A549 (cell line): ENCODE results near the gene MAGEA4. TPM values are rescaled to one million over a fixed set of nuclear protein-coding genes. Genes with fewer than 3 reads are reported as not detected.

Experiments
- ATAC-seq, 2 experiments: fragments of 200-7000 bp in 1 of 2; fragments of >200 bp in 1 of 2; cut with Nextera tagmentation in 1 of 2; cut with Tn5 transposase in 1 of 2; 3 replicates each; pipeline versions ENCODE4 v1.8.0 to v1.9.1; 2018 to 2020; ENCODE audit warnings: mild to moderate bottlenecking in 1 of 2, moderate library complexity in 1 of 2
- CTCF ChIA-PET: fragments of 300-600 bp; sonication (Branson Sonifier 250); formaldehyde crosslinking; extraction: SDS; loops from one replicate; lab custom pipeline; 2021; ENCODE audit warnings: antibody characterized with exemption, inconsistent platforms; lab: Yijun Ruan, JAX
- POLR2A ChIA-PET: fragments of 350-600 bp; formaldehyde crosslinking; extraction: SDS; loops from one replicate; lab custom pipeline; 2021; ENCODE audit warnings: antibody characterized with exemption, inconsistent platforms; lab: Yijun Ruan, JAX
- DNase-seq, 2 experiments: peaks; one replicate each; pipeline versions ENCODE4 v3.0.0 to v3.0.0-alpha.2; 2011 to 2016; ENCODE audit warnings: low read depth in 1 of 2, low spot score in 1 of 2
- FAIRE-seq: peaks from 2 replicates; lab custom pipeline; 2011; peaks lifted over from hg19 to GRCh38; lab: Jason Lieb, UNC
- H3K27ac ChIP-seq, 2 experiments: fragments of >200 bp; sonication (Bioruptor Twin); formaldehyde crosslinking; 3 replicates each; pipeline ENCODE4 v1.5.1; 2016 to 2017
- H3K4me1 ChIP-seq: fragments of >200 bp; sonication (Bioruptor Twin); formaldehyde crosslinking; 3 replicates; pipeline ENCODE4 v1.6.1; 2016
- H3K4me2 ChIP-seq: fragments of >200 bp; sonication (Bioruptor Twin); formaldehyde crosslinking; 3 replicates; pipeline ENCODE4 v1.6.1; 2016
- H3K4me3 ChIP-seq: fragments of >200 bp; sonication (Bioruptor Twin); formaldehyde crosslinking; 3 replicates; pipeline ENCODE4 v1.5.1; 2016
- H3K9me3 ChIP-seq: fragments of >200 bp; sonication (Bioruptor Twin); formaldehyde crosslinking; 3 replicates; pipeline ENCODE4 v1.6.1; 2016
- ATOH8 ChIP-seq: fragments of 250-450 bp; sonication (Bioruptor Pico); IDR thresholded peaks from 2 replicates; pipeline ENCODE4 v1.5.0; 2020; ENCODE audit warnings: low read depth, mild to moderate bottlenecking, moderate library complexity
- CTCF ChIP-seq: fragments of >200 bp; sonication (Bioruptor Twin); formaldehyde crosslinking; IDR thresholded peaks from 3 replicates; pipeline ENCODE4 v1.5.1; 2016
- EP300 ChIP-seq, 2 experiments: fragments of >200 bp; sonication (Bioruptor Twin); formaldehyde crosslinking; IDR thresholded peaks; 2 replicates in 1 of 2; 3 replicates in 1 of 2; pipeline ENCODE4 v1.6.1; 2016 to 2017
- ESRRA ChIP-seq: fragments of 150-350 bp; IDR thresholded peaks from 2 replicates; pipeline ENCODE4 v1.6.1; 2014; ENCODE audit warnings: mild to moderate bottlenecking, low read length, borderline replicate concordance
- FOSL2 ChIP-seq, 2 experiments: fragments of 450-650 bp in 1 of 2; fragments of >200 bp in 1 of 2; sonication (Bioruptor Twin) in 1 of 2; formaldehyde crosslinking; IDR thresholded peaks; 2 replicates each; pipeline versions ENCODE4 v1.5.0 to v1.6.1; 2016 to 2020; ENCODE audit warnings: mild to moderate bottlenecking in 1 of 2, moderate library complexity in 1 of 2
- HMGXB4 ChIP-seq: fragments of 250-450 bp; sonication (Bioruptor Pico); IDR thresholded peaks from 2 replicates; pipeline ENCODE4 v1.5.0; 2021; ENCODE audit warnings: mild to moderate bottlenecking, moderate library complexity, borderline replicate concordance
- JUN ChIP-seq, 2 experiments: fragments of >200 bp; sonication (Bioruptor Twin); formaldehyde crosslinking; IDR thresholded peaks; 2 replicates in 1 of 2; 3 replicates in 1 of 2; pipeline ENCODE4 v1.6.1; 2016 to 2017
- JUNB ChIP-seq: fragments of >200 bp; sonication (Bioruptor Twin); formaldehyde crosslinking; IDR thresholded peaks from 2 replicates; pipeline ENCODE4 v1.6.1; 2016
- KDM1A ChIP-seq: fragments of 200-600 bp; sonication (generic); IDR thresholded peaks from 2 replicates; pipeline ENCODE4 v1.6.1; 2016; ENCODE audit warnings: low read depth, mild to moderate bottlenecking
- MAFK ChIP-seq: fragments of 450-650 bp; IDR thresholded peaks from 2 replicates; pipeline ENCODE4 v1.6.1; 2014; ENCODE audit not compliant: partially characterized antibody
- POLR2A ChIP-seq: IDR thresholded peaks from 2 replicates; pipeline ENCODE4 v1.6.1; 2012; ENCODE audit warnings: mild to moderate bottlenecking, low read length
- POLR2AphosphoS2 ChIP-seq: conservative IDR thresholded peaks from 2 replicates; pipeline ENCODE4 v1.6.1; 2012; ENCODE audit warnings: low read length, improper control_type of control experiment, inconsistent platforms
- RAD21 ChIP-seq, 2 experiments: fragments of >200 bp in 1 of 2; sonication (Bioruptor Twin) in 1 of 2; formaldehyde crosslinking in 1 of 2; IDR thresholded peaks in 1 of 2; conservative IDR thresholded peaks in 1 of 2; 2 replicates in 1 of 2; 3 replicates in 1 of 2; pipeline ENCODE4 v1.6.1; 2012 to 2018; ENCODE audit warnings: inconsistent platforms in 1 of 2
- RARB ChIP-seq: fragments of 250-450 bp; sonication (Bioruptor Pico); IDR thresholded peaks from 2 replicates; pipeline ENCODE4 v1.8.0; 2021; ENCODE audit warnings: mild to moderate bottlenecking, moderate library complexity
- REST ChIP-seq: fragments of 200-600 bp; sonication (generic); IDR thresholded peaks from 2 replicates; pipeline ENCODE4 v1.6.1; 2016; ENCODE audit warnings: antibody characterized with exemption, mild to moderate bottlenecking, moderate library complexity
- RFX5 ChIP-seq: fragments of 450-650 bp; IDR thresholded peaks from 2 replicates; pipeline ENCODE4 v1.7.1; 2014; ENCODE audit warnings: antibody characterized with exemption, mild to moderate bottlenecking, moderate library complexity
- ZC3H11A ChIP-seq: fragments of 450-650 bp; IDR thresholded peaks from 2 replicates; pipeline ENCODE4 v1.6.1; 2014; ENCODE audit warnings: antibody characterized with exemption, mild to moderate bottlenecking
- ZSCAN20 ChIP-seq: fragments of 250-450 bp; sonication (Bioruptor Pico); IDR thresholded peaks from 2 replicates; pipeline ENCODE4 v1.8.0; 2022; ENCODE audit warnings: mild to moderate bottlenecking, moderate library complexity
- WGBS: methylation state at CpG from one replicate; pipeline ENCODE4 v1.1.6; 2017; ENCODE audit errors: missing lambda C conversion rate; 5-methylcytosine and 5-hydroxymethylcytosine counted together
- polyA plus RNA-seq, 4 experiments: library from polyadenylated mRNA; depleted of rRNA in 3 of 4; stranded (reverse); fragments of >200 nt; fragmentation: RNase III in 1 of 4; extraction: RNeasy Plus Mini Kit Qiagen cat#74134 plus additional on column Dnase treatment in 1 of 4; gene quantifications; 2 replicates in 3 of 4; 3 replicates in 1 of 4; pipeline ENCODE4 v1.2.3, GENCODE V29; 2011 to 2017

MAGEA4 gene
- polyA plus RNA-seq, 2 of the 4 experiments (the other 2 are of a cell fraction): 0.05 TPM; not detected in 1

GRCh38 chrX:151873096-151873495 is 39.6 kb upstream of the MAGEA4 start (continued):
- no peak for TF ChIP-seq REST

- DNase-seq (no peak), ATAC-seq (no peak), FAIRE-seq (no peak)
- TF ChIP-seq RFX5 (no peak), EP300 (IDR thresholded peaks at IDR 0.05) (no peak), FOSL2 (IDR thresholded peaks at IDR 0.05) (no peak), FOSL2 (CRISPR knock-in tag; IDR thresholded peaks at IDR 0.05) (no peak), POLR2A (no peak), POLR2AphosphoS2 (no peak), ESRRA (no peak), ZC3H11A (no peak), JUN (IDR thresholded peaks at IDR 0.05) (no peak), ZSCAN20 (CRISPR knock-in tag) (no peak), CTCF (no peak), MAFK (no peak), HMGXB4 (CRISPR knock-in tag) (no peak), RARB (CRISPR knock-in tag) (no peak), KDM1A (no peak), RAD21 (conservative IDR thresholded peaks at IDR 0.05 in 1 of 2, IDR thresholded peaks at IDR 0.05 in 1 of 2) (no peak), JUNB (no peak), ATOH8 (CRISPR knock-in tag) (no peak)
- peak overlapping the region; percentile 55 to 97 for H3K27ac ChIP-seq
- ChIA-PET CTCF (interaction anchor here (2.0 kb wide), 1 partner anchor 17 kb away, joined by 5 read pairs; no protein-coding TSS in a partner anchor), POLR2A (no interaction called here)
- H3K4me1 ChIP-seq: peaks cover 36% of the 10 kb centered on the region
- peak overlapping the region; percentile 29; the same call in 1 of the 3 replicates for H3K4me2 ChIP-seq
- H3K9me3 ChIP-seq: no peaks in the 10 kb centered on the region
- no peak overlapping the region for H3K4me3 ChIP-seq
- 46% methylated on average over 5 of the region's 5 CpGs for WGBS
Observed at GRCh38 chrX:151875270-151876026, 37.2 kb upstream of the MAGEA4 start.
